CD4-positive, alpha-beta T cell treated with Interleukin-12 subunit alpha and Interleukin-12 subunit beta, for 1 hour (primary cell): ENCODE results near the gene SARS1.
"Not testable (repeated sequence)": the region's sequence is repeated elsewhere in the genome, so short reads cannot be mapped to it uniquely, and the experiment has no call there.

Source experiments
- DNase-seq: peaks from one replicate; pipeline ENCODE4 v3.0.0-alpha.2; 2020

Gene SARS1, protein sequence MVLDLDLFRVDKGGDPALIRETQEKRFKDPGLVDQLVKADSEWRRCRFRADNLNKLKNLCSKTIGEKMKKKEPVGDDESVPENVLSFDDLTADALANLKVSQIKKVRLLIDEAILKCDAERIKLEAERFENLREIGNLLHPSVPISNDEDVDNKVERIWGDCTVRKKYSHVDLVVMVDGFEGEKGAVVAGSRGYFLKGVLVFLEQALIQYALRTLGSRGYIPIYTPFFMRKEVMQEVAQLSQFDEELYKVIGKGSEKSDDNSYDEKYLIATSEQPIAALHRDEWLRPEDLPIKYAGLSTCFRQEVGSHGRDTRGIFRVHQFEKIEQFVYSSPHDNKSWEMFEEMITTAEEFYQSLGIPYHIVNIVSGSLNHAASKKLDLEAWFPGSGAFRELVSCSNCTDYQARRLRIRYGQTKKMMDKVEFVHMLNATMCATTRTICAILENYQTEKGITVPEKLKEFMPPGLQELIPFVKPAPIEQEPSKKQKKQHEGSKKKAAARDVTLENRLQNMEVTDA

DNA sequence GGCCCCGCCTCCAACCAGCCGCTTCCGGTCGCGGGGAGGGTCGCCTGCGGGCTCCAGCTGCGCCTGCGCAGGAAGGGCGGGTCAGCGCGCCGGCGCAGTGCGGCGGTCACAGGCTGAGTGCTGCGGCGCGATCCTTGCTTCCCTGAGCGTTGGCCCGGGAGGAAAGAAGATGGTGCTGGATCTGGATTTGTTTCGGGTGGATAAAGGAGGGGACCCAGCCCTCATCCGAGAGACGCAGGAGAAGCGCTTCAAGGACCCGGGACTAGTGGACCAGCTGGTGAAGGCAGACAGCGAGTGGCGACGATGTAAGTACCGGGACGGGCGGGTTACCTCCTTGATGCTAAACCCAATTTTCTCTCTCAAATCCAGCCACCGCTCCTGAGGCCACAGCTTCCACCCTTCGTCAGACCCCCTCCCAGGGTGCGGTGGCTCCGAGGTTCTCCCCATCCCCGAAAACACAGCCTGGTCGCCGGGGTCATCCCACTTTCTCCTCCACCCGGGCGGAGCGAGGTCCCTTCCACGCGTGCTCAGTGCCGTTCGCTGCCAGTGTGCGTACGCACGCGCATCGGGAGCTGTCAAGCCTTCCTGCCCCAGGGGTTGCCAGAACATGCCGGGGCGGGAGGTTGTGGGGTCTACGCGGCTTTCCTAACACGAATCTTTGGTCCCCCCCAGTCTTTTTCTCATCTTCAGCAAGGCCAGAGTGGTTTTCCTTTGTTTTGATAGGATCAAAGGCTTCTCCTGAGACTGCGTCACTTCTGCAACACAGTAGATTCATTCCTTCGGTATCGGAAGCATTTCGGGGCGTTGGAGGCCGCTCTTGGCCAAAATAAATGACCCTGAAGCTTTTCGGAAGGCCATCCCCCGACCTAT is at the start of gene SARS1:
SARS1 (plus strand) TSS at position 95 of the 870 bp plus-strand sequence; CDS start at position 170, 75 bp downstream.
- DNase-seq = peak; percentile 91

DNA sequence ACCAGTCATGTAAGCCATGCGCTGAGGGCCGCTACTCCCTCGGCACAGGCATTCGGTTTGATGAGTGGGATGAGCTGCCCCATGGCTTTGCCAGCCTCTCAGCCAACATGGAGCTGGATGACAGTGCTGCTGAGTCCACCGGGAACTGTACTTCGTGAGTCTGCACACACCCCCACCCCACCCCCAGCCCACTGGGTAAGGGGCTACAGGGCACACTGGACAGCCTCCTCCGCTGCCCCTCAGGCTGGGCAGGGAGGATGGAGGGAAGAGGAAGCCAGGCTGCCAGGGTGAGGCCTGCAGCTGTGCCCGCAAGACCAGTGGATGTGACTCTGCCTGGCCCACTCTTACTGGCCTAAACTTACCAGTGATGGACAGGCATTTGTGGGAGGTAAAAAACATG is 49.2 kb upstream of the SARS1 start:
- DNase-seq = no peak

DNA sequence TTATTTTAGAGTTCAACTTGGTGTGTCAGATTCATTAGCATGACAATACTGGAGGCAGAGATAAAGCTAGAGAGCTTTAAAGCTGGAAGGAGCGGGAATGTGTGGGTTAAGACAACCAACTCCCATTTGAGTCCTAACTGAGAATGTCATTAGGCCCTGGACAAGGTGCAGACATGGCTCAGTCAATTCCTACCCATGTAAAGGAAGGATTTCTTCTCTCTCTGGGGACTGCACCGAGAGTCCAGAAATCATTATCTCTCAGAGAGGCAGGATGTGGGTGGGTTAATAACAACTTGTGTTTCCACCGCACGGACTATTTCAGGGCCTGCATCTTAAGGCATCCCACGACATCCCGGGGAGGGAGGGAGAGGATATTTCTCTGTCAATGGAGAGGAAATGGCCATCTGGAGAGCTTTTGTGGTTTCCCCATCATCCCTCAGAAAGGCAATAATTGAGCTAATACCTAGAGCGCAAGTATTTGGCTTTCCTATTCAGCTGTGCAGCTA is 46.7 kb upstream of the SARS1 start:
- DNase-seq = no peak

DNA sequence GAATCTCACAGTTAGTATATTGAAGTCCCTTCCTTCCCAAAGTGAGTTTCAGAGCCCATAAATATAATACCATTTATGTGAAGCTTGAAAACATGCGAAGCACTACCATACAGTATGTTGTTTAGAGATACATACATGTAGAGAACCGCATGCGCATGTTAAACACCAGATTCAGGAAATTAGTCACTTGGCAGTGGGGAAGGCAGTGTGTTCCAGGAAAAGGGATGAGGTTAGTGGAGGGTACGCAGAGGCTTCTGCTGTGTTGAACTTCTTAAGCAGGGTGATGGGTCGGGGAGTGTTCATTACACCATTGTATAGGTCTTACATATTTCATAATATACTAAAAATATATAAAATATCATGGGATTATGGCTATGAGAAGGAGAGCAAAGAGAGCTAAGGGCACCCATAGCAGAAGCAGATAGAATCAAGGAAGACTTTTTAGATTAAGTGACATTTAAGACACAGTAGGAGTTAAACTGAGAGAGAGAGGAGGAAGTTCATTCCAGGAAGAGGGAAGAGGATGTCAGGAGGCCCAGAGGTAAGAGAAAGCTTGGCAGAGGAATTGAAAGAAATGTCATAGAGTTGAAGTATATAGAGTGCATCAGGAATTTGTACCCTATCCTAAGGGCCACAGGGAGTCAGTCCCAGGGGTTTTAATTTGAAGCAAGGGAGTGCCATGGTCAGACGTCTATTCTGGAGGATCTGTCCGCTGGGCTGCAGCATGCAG is 43.5 kb upstream of the SARS1 start:
- DNase-seq = no peak

DNA sequence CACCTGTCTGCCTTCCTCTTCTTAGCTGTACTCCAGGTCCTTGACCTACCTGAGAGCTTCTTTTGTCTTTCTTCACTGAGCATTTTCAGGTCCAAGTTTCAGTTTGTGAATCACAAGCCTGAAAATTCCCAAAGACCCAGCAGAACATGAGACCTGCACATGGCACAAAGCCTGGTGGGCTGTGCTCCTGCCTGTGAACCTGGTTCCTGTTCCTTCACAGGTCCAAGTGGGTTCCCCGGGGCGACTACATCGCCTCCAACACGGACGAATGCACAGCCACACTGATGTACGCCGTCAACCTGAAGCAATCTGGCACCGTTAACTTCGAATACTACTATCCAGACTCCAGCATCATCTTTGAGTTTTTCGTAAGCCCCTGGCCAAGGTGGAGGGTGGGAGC is 42.1 kb upstream of the SARS1 start:
- DNase-seq = no peak

DNA sequence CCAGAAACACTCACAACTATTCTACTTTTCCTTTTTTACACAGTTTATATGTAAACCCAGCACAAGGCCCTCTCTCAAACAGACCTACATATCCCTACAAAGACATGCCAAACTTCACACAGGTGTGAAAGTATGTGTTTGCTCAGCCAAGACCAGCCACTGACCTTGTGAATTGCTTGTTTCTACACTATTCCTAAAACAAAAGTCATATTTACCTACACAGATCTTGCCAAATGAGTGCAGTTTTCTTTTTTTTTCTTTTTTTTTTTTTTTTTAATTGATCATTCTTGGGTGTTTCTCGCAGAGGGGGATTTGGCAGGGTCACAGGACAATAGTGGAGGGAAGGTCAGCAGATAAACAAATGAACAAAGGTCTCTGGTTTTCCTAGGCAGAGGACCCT is 37.4 kb upstream of the SARS1 start:
- DNase-seq = not testable (repeated sequence)

DNA sequence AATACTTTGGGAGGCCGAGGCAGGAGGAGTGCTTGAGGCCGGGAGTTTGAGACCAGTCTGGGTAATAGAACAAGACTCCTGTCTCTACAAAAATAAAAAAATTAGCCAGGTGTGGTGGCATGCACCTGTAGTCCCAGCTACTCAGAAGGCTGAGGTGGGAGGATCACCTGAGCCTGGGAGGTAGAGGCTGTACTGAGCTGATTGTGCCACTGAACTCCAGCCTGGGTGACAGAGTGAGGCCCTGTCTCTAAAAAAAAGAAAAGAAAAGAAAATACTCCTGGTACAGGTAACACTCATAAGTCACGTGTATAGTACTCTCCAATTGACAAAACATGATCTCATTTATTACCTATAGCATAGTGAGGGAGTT is 33.0 kb upstream of the SARS1 start:
- not testable (repeated sequence) for DNase-seq

DNA sequence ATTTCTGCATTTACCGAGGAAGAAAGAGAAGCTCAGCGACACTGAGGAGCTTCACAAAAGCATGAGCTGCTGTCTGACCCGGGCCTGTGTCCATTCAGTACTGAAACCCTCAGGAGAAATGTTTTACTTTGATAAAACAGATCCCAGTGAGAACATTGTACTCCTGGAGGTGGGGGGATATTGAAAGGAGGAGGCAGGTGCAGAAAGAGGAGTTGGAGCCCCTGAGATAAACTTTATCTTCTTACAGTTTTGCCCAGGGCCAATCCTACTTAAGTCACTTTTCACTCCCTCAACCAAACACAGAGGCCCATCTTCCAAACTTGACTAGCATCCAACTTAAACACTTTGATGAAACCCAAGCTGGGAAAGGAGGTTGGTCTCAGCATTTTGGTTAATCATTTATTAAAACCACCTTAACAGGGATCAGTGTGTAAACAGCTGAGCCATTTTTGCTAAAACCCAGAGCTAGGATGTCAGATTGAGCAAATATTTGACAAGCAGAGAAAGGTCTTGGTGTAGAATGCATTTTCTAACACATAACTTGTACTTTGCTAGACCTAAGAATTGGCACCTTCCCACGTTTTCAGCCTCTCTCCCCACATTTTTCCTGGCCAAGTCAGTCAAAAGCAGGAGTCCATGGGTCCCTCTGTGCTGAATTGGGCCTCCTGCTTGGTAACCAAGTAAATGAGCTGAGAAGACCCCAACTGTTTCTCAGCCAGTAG is 32.5 kb upstream of the SARS1 start:
- DNase-seq = no peak

DNA sequence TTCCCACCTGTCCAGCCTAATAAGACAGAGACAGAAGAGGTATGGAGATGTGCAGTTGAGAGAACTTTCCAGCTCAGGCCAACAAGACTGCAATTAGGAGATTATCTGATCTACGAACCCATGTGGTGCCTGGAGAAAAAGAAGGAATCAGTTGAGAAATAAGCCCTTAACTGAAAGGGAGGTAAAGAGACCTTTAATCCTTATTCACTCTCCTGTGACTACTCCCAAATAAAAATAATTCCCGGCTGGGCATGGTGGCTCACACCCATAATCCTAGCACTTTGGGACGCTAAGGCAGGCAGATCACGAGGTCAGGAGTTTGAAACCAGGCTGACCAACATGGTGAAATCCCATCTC is 31.9 kb upstream of the SARS1 start:
- no peak for DNase-seq

DNA sequence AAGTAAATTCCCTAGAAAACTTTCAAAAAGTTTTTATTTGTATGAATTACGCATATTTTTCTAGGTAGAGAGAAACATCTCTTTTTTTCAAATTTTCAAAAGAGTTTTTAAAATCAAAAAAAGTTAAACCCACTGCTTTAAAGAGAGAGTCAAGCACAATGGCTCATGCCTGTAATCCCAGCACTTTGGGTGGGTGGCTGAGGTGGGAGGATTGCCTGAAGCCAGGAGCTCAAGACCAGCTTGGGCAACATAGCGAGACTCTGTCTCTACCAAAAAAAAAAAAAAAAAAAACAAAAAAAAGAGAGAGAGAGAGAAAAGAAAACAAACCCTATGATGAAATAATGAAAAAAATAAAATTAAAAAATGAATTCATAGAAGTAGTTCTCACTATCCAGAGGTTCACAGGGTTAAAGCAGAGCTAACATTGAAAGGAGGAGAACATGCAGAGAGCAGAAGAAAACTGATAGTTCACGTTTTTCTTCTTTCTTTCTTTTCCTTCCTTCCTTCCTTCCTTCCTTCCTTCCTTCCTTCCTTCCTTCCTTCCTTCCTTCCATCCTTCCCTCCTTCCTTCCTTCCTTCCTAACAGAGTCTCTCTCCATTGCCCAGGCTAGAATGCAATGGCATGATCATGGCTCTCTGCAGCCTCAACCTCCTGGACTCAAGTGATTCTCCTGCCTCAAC is 30.5 kb upstream of the SARS1 start:
- no peak for DNase-seq

DNA sequence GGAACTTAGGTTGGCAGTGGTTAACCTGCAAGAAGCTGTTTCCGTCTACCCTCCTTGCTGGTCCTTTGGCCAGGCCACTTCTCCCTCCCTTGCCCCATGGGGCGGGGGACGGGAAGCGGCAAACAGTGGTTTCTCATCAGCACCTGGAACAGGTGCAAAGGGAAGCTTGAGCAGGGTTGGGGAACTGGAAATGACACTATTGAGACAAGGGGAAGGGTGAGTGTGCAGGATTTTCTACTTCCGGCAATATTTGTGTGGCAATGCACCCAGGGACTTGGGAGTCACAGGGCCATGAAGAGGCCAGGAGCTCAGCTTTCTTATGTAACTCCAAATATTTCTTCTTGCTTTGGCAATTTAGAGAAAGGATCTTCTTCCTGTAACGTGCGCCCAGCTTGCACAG is 29.0 kb upstream of the SARS1 start:
- DNase-seq = no peak

DNA sequence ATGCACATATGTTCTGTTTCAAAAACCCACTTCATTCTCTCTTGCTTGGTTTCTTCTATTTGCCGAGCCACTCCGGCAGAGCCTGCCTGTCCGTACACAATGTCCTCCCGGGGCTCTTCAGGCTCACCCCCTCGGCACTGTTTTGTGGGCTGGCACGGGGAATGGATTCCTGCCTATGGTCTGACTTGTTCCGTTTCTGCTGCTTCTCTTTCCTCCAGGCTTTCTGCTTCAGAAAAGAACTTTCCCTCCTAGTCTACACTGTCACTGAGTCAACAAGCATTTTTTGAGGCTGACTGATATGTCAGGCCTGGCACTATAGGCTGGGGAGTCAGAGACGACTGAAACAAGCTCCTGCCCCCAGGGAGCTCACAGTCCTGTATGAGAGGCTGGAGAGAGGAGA is 28.4 kb upstream of the SARS1 start:
- DNase-seq = no peak

DNA sequence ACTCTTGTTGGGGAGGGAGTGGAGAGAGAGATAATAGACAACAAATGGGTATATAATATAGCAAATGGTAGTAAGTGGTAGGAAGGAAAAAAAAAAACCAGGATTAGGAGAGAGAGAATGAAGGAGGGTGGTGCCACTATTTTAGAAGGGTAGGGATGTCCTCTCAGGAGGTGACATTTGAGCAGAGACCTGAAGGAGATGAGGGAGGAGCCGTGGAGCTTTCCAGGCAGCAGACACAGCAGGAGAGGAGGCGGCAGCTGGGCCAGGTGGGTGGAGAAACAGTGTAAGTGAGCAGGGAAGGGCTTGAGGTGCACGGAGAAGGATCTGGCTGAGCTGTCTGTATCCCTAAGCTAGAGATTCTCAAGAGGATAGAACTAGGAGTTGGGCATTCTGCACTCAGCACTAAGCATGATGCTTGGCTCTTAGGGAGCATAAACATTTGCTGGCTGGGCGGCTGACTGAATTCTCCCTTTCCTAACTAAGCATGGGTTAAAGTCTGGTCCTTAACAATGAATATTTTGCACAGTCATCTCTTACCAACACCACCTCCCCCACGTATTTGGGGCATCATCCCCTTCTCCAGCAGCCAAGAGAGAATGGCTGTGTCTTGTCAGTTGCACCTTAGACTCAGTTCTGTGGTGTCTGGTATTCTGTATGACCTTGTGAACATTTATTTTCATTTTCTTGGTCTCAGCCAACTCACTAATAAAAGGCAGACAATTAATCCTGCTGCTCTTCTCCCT is 27.6 kb upstream of the SARS1 start:
- DNase-seq = no peak

DNA sequence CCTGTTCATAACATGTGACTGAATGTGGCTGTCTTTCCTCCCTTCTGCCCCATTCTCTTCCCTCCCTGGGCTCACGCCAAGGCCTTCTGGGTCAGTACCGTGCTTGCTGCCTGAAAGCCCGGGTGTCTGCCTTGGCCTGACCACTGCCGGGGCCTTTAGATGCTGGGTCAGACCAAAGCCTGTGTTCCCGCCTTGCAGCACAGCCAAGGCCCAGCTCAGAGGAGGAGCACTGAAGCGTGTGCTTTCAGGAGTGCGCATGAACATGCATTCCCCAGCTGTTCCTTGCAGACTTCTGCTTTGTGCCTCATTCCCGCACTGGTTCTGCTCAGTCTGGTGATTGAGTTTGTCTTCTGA is 27.0 kb upstream of the SARS1 start:
- no peak for DNase-seq

DNA sequence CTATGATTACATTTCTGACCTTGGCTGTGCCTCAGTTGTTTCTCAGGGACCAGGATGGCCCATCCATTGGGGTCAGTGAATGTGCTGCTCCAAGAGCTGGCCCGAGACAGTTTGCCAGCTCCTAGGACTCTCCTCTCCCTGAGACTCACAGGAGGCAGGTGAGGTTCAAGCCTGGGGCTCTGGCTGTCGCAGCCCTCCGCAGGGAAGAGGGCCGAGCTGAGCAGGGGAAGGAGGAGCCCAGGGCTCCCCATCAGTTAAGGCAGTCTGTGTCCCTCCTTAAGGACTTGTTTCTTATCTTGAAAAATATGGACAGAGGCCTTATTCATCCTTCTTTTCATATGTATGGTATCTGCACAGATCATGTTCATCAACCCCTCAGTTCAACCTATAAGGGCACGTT is 26.6 kb upstream of the SARS1 start:
- DNase-seq = no peak

DNA sequence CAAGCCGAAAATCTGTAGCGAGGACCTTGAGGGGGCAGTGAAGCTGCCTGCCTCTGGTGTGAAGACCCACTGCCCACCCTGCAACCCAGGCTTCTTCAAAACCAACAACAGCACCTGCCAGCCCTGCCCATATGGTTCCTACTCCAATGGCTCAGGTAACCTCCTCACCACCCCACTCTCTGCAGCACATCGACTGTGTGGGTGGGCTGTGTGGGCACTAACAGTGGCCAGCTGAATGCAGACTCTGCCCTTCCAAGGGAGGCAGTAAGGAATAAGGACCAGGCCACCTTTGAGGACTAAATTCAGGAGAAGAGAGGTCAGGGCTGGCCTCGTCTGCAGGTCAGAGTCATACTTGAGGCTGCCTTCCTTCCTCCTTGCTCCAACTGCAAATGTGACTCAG is 25.5 kb upstream of the SARS1 start:
- no peak for DNase-seq

DNA sequence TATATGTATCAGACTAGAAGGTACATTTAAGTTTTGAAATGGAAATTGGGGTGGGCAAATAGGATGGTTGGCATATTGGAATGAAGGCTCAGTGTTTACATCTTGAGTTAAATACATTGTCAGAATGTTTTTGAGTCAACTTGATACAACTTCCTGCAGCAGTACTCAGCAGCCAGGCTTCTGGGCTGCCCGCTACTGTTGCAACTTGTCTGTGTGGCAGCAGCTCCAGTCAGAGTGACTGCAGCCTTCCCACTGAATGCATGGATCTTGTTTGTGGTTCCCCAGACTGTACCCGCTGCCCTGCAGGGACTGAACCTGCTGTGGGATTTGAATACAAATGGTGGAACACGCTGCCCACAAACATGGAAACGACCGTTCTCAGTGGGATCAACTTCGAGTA is 24.9 kb upstream of the SARS1 start:
- no peak for DNase-seq

DNA sequence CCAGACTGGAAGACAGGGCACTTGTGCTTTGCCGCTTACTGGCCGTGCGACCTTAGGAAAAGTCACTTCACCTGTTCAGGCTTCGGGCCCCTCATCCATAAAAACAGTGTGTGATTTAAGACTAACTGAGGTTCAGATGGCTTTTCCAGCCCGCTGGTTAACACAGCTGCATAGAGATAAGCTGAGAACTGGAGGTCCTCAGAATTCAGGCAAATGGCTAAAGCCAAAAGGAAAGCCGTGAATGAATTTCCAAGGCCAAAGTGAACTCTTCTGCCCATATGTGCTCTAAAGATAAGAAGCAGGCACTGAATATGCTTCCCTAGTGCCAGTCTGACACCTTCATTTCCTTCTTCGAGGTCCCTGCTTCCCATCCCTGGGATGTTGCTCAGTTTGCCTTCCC is 23.5 kb upstream of the SARS1 start:
- no peak for DNase-seq

DNA sequence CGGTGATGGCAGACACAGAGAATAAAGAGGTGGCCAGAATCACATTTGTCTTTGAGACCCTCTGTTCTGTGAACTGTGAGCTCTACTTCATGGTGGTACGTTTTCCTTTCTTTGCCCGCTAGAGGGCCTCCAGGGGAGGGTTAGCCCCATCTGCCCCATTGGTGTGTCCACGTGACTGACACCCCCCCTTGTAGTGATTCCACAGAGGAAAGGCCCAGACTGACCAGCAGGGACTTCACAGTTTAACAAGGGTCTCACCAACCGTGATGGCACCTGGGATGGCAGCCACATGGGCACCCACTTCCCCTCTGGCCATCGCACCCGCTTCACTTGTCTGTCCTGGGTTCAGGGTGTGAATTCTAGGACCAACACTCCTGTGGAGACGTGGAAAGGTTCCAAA is 22.3 kb upstream of the SARS1 start:
- no peak for DNase-seq

DNA sequence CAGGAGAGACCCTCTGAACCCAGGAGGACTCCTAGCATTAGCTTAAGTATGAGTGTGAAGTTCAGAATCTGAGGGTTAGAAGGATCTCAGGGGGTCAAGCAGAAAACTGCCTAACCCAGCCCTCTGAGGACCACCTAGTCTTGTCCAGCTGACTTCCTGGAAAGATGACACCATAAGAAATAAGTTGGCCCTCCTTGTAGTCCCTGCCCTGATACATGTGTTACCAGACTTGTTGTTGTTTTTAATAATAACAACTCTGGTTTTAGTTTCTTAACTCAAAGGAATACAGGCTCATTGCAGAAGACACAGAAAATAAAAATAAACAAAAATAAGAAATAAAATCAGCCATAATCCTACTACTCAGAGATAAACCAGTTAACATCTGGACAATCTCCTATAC is 21.8 kb upstream of the SARS1 start:
- no peak for DNase-seq

DNA sequence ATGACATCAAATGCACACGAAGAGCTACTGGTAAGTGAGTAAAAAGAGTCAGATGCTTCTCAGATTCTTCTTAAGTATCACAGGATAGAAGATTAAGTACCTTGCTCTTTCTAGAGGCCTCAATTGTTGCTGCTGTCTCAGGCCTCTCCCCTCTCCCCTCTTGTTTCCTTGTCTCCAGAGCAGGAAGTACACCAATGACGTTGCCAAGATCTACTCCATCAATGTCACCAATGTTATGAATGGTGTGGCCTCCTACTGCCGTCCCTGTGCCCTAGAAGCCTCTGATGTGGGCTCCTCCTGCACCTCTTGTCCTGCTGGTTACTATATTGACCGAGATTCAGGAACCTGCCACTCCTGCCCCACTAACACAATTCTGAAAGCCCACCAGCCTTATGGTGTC is 21.3 kb upstream of the SARS1 start:
- DNase-seq = no peak
